HG03558 (cell line): ENCODE results near the gene NEO1.

Source experiments
- ATAC-seq: cut with Tn5 transposase; IDR thresholded peaks from one replicate; pipeline ENCODE4 v1.9.1; 2021; ENCODE audit warnings: moderate number of reproducible peaks; ENCODE audit not compliant: unreplicated experiment; ENCODE audit errors: extremely low read depth

Gene NEO1

DNA sequence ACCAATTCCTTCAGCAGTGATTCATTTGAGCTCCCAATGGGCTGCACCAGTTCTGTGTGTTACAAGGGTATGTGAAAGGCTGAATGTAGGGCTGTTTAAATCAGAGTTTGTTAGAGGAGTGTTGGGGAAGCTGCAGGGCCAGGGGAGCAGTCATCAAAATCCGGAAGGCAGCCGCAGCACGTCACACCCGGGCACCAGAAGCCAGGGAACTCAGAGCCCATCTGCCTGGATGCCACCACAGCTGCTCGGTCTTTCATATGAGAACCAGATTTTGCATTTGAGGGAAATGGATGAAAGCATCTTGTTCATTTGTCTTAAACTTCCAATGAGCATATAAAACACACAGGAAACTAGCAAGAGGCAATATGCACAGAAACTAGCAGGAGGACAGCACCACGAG is 24.2 kb upstream of the NEO1 start:
- no peak for ATAC-seq

GRCh38 chr15:73028831-73029451 is 23.3 kb upstream of the NEO1 start:
- no peak for ATAC-seq

- no peak for ATAC-seq
Measured at GRCh38 chr15:73030122-73030679, 22.1 kb upstream of the NEO1 start.

- no peak for ATAC-seq
Measured at GRCh38 chr15:73031648-73032047, 20.6 kb upstream of the NEO1 start.

GRCh38 chr15:73033611-73034010 is 18.7 kb upstream of the NEO1 start:
- ATAC-seq: no peak

DNA sequence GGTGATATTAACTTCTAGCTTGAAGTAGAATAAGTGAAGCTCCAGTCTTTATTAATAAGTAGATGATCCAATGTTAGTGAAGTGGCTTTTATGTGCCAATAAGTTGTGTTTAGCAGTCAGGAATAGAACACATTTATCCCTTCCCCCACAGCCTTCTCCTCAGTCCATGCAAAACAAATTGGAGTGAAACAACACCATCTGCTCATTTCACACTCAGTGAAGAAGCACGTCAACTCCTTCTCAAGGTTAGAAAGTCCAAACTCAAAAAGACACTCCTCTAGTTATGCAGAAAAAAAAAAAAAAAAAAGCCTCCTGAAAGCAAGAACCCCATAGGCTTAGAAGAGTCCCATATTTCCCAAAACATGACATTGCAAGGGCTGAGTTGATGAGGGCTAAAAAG is 18.0 kb upstream of the NEO1 start:
- ATAC-seq: no peak

- no peak for ATAC-seq
Measured at GRCh38 chr15:73035221-73035620, 17.0 kb upstream of the NEO1 start.

GRCh38 chr15:73038220-73038619 is 14.0 kb upstream of the NEO1 start:
- ATAC-seq: no peak

DNA sequence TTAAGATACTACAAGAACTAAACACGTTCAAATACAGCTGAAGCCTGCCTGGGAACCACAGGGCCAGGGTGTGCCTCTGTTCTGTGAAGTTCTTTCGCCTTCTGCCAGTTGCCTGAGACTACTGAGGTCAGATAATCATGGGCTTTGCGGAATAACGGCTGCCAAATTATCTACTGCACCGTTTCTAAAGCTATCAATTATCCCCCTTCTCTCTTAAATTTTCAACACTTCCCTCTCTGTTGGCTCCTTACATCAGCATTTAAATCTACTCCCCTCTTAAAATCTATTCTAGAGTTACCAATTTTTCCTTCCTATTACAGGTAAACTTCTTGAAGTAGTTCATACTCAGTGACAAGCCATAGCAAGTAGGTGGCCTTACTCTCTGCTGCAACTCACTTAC is 6.2 kb upstream of the NEO1 start:
- no peak for ATAC-seq

DNA sequence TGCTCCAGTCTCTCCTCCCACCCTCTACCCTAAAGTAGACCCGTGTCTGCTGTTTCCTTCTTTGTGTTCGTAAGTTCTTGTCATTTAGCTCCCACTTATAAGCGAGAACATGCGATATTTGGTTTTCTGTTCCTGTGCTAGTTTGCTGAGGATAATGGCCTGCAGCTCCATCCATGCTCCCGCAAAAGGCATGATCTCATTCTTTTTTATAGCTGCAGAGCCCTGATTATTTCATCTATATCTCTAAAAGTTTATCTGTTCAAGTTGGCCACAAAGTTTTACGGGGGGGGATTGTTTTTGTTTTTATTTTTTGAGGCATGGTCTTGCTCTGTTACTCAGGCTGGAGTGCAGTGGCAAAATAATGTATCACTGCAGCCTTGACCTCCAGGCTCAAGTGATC is 4.4 kb upstream of the NEO1 start:
- no peak for ATAC-seq

- ATAC-seq: no peak
Measured at GRCh38 chr15:73048624-73049295, 3.5 kb upstream of the NEO1 start.

- no peak for ATAC-seq
Measured at GRCh38 chr15:73049564-73050215, 2.6 kb upstream of the NEO1 start.

- no peak for ATAC-seq
Measured at GRCh38 chr15:73050561-73051295, 1.5 kb upstream of the NEO1 start.

- no peak for ATAC-seq
Measured at GRCh38 chr15:73051391-73051806, 864 bp upstream of the NEO1 start.

DNA sequence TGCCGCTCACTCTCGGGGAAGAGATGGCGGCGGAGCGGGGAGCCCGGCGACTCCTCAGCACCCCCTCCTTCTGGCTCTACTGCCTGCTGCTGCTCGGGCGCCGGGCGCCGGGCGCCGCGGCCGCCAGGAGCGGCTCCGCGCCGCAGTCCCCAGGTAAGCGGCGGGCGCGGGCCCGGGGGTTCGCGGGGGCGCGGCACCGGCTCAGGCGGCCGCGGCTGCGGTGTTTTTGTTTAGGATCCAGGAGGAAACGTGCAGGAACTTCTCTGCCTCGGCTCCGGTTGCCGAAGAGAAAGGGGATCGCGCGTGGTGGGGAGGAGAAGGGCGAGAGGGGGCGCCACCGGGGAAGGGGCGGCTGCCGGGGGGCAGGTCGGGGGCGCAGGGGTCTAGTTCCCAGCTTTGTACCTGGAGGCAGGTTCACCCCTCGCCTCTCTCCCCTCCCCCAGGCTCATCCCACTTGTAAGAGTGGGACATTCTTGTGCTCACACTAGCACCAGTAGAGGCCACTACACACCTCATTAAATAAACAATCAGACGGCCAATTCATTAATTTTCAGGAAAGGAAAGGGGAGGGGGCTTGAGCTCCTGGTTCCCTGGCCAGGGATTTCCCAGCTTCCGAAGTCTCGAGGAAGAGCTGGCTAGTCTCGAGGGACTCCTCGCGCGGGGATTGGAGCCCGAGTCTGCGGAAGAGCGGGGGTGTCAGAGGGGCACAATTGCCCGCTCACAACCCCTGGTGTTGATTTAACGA is 562 bp downstream of the NEO1 start:
- no peak for ATAC-seq

DNA sequence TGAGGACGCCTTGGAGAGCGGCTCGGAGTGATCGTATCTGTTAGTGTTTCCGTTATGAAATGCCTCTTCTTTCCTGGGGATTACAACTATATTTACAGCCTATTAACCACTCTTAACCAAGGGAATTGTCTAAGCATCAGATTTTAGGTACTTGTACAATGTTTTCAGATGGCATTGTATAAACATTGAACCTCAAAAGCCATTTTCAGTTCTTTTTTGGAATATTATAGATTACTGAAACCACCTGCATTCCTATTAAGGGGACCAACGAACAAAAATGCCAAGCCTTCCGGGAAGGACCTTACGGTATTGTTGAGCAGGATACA is 1.1 kb downstream of the NEO1 start:
- no peak for ATAC-seq

DNA sequence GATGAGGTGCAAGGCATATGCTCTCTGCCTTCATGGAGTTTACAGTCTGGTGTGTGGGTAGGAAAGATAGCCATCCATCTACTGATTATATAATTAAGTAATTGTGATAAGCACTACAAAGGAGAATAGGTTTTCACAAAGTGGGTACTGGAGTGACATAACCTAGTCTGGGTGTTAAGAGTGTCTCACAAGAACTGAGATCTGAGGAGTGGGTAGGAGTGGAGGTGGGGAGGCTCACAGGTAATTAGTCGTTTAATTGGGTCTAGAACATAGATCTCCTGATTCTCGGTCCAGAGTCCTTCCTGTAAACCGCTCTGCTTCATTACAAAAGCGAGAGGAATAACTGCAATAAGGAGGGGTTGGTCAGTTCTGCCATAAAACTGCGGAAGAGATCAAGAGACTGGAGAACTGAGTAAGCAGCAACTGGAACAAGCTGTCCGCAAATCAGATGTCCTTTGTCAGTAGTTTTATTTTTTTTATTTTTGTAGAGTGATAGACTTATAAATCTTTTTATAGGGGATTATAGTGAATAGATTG is 2.2 kb downstream of the NEO1 start:
- ATAC-seq: no peak

DNA sequence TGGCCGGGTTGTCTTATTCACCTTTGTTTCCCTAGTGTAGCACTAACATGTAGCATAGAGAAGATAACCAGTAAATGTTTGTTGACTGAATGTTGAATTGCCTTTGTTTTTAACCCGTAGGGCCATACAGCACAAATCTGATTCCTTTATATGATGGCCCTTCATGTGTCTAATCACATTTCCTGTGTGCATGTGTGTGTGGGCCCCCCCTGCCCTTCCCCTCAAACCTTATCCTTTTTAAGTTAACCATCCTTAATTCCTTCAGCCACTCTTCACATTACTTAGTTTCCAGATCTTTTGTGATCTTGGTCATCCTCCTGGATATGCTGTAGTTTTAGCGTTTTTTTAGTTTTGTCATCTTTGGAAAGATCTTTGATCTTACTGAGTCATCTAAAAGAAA is 4.2 kb downstream of the NEO1 start:
- no peak for ATAC-seq

DNA sequence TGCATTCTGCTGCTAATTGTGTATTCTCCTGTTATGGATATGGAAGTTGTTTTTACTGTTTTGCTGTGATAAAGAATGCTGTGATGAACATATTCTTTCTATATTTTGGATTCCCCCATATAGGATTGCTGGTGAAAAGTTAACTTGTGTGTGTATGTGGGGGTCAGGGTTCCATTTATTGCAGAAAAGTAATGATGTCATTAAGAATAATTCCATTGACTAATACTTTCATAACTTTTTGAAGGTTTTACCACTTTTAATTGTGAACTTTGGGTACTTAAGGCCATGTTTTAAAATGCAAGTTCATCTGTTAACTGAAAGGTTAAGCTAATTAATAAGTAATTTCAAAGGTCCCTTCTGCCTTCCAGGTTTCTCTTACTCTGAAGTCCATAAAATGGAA is 6.2 kb downstream of the NEO1 start:
- no peak for ATAC-seq

DNA sequence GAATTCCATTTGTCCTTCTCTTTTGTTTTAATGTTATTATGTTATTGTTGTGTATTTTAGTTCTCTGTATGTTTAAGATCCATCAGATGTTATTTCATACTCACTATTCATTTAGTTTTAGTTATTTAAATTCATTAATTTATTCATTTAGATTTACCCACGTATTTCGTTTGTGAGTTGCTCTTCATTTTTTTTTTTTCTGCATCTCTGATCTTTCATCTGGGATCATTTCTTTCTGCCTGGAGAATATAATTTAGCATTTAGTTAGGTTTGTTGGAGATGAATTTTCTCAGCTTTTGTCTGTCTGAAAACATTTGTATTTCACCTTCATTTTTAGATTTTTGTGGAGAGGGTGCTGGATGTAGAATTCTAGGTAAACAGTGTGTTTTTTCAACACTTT is 12.9 kb downstream of the NEO1 start:
- no peak for ATAC-seq
